WERI-Rb-1 (cell line): Measurements from ENCODE around the gene SPATA20.

ENCODE experiments used
- DNase-seq: peaks from one replicate; pipeline ENCODE4 v3.0.0-alpha.2; 2020
- H3K27ac ChIP-seq: fragments of 250-450 bp; sonication (Bioruptor Pico); 2 replicates; pipeline ENCODE4 v1.5.1; 2020; ENCODE audit warnings: mild to moderate bottlenecking, moderate library complexity
- H3K27me3 ChIP-seq: fragments of 250-450 bp; sonication (Bioruptor Pico); 2 replicates; pipeline ENCODE4 v1.5.1; 2021; ENCODE audit warnings: mild to moderate bottlenecking, low read depth, moderate library complexity; ENCODE audit not compliant: insufficient read depth, severe bottlenecking
- H3K36me3 ChIP-seq: fragments of 250-450 bp; sonication (Bioruptor Pico); 2 replicates; pipeline ENCODE4 v1.5.1; 2020; ENCODE audit warnings: mild to moderate bottlenecking, moderate library complexity
- H3K4me3 ChIP-seq: 2 replicates; pipeline ENCODE4 v1.5.1; 2011; ENCODE audit warnings: low read depth, mild to moderate bottlenecking, control low read depth, low read length
- H3K9me3 ChIP-seq: fragments of 250-450 bp; sonication (Bioruptor Pico); 2 replicates; pipeline ENCODE4 v1.5.1; 2021; ENCODE audit warnings: mild to moderate bottlenecking, moderate library complexity; ENCODE audit not compliant: severe bottlenecking
- CTCF ChIP-seq: IDR thresholded peaks from 2 replicates; pipeline ENCODE4 v1.5.1; 2011; ENCODE audit warnings: low read depth, mild to moderate bottlenecking, control low read depth, inconsistent platforms, low read length

The SPATA20 gene

GRCh38 chr17:50581316-50581715 is 34.3 kb downstream of the SPATA20 start:
- TF ChIP-seq CTCF, result no peak
- Histone ChIP-seq H3K4me3 (no peak overlapping the region), H3K36me3 (peaks cover 91% of the 10 kb centered on the region), H3K27me3 (no peaks in the 10 kb centered on the region), H3K27ac (no peak overlapping the region), H3K9me3 (no peaks in the 10 kb centered on the region)
- no peak for DNase-seq

- TF ChIP-seq CTCF, result no peak
- Histone ChIP-seq H3K27ac (peak overlapping the region; percentile 68), H3K36me3 (peaks cover 88% of the 10 kb centered on the region), H3K9me3 (no peaks in the 10 kb centered on the region), H3K4me3 (no peak overlapping the region), H3K27me3 (no peaks in the 10 kb centered on the region)
- DNase-seq, result no peak
These were observed 35.8 kb downstream of the SPATA20 start for GRCh38 chr17:50582741-50583140.

- TF ChIP-seq CTCF, result no peak
- Histone ChIP-seq H3K27me3 (no peaks in the 10 kb centered on the region), H3K36me3 (peaks cover 85% of the 10 kb centered on the region)
These were observed 36.7 kb downstream of the SPATA20 start for GRCh38 chr17:50583641-50584040.

GRCh38 chr17:50584116-50584515 is 37.1 kb downstream of the SPATA20 start:
- Histone ChIP-seq H3K9me3 (no peaks in the 10 kb centered on the region), H3K27ac (peak overlapping the region; percentile 68), H3K36me3 (peaks cover 80% of the 10 kb centered on the region), H3K27me3 (no peaks in the 10 kb centered on the region), H3K4me3 (no peak overlapping the region)
- no peak for DNase-seq
- no peak for TF ChIP-seq CTCF

More at GRCh38 chr17:50583641-50584040, 36.7 kb downstream of the SPATA20 start:
- Histone ChIP-seq H3K9me3 (no peaks in the 10 kb centered on the region), H3K4me3 (no peak overlapping the region), H3K27ac (peak overlapping the region; percentile 68)
- peak; percentile 82 for DNase-seq

GRCh38 chr17:50584749-50585148 is 37.8 kb downstream of the SPATA20 start:
- Histone ChIP-seq H3K27ac (peak overlapping the region; percentile 95), H3K9me3 (no peaks in the 10 kb centered on the region), H3K36me3 (peaks cover 74% of the 10 kb centered on the region), H3K27me3 (no peaks in the 10 kb centered on the region), H3K4me3 (no peak overlapping the region)
- no peak for TF ChIP-seq CTCF
- no peak for DNase-seq

GRCh38 chr17:50585346-50585745 is 38.4 kb downstream of the SPATA20 start:
- Histone ChIP-seq H3K4me3 (no peak overlapping the region), H3K36me3 (peaks cover 72% of the 10 kb centered on the region), H3K27me3 (no peaks in the 10 kb centered on the region), H3K9me3 (no peaks in the 10 kb centered on the region), H3K27ac (peak overlapping the region; percentile 95)
- TF ChIP-seq CTCF, result no peak
- no peak for DNase-seq
